ENCODE results near the gene PDZD2.

PDZD2 gene

GRCh38 chr5:31674371-31674951 lies 35.5 kb downstream of the PDZD2 start:
- DNase-seq (ENCODE audit: low spot score): no peak
- TF ChIP-seq CTCF (IDR thresholded peaks at IDR 0.05; ENCODE audit: borderline replicate concordance, control extremely low read depth, extremely low read depth, insufficient read depth, missing control alignments): no peak
- in situ Hi-C loops (cut with MboI; ENCODE audit: low sequenced_read_pairs, unreplicated experiment): no loop called here

- in situ Hi-C loops (cut with MboI; ENCODE audit: low sequenced_read_pairs, unreplicated experiment): no loop called here
- DNase-seq (ENCODE audit: low spot score): no peak
- no peak for TF ChIP-seq CTCF (IDR thresholded peaks at IDR 0.05; ENCODE audit: borderline replicate concordance, control extremely low read depth, extremely low read depth, insufficient read depth, missing control alignments)
Observed at GRCh38 chr5:31675472-31675871, 36.5 kb downstream of the PDZD2 start.

- in situ Hi-C loops (cut with MboI; ENCODE audit: low sequenced_read_pairs, unreplicated experiment): no loop called here
- no peak for DNase-seq (ENCODE audit: low spot score)
- TF ChIP-seq CTCF (IDR thresholded peaks at IDR 0.05; ENCODE audit: borderline replicate concordance, control extremely low read depth, extremely low read depth, insufficient read depth, missing control alignments): no peak
Observed at GRCh38 chr5:31678180-31678579, 39.2 kb downstream of the PDZD2 start.

GRCh38 chr5:31680528-31680927 lies 41.6 kb downstream of the PDZD2 start:
- no peak for DNase-seq (ENCODE audit: low spot score)
- in situ Hi-C loops (cut with MboI; ENCODE audit: low sequenced_read_pairs, unreplicated experiment): no loop called here
- TF ChIP-seq CTCF (IDR thresholded peaks at IDR 0.05; ENCODE audit: borderline replicate concordance, control extremely low read depth, extremely low read depth, insufficient read depth, missing control alignments): no peak

GRCh38 chr5:31682025-31682424 lies 43.1 kb downstream of the PDZD2 start:
- TF ChIP-seq CTCF (IDR thresholded peaks at IDR 0.05; ENCODE audit: borderline replicate concordance, control extremely low read depth, extremely low read depth, insufficient read depth, missing control alignments): no peak
- no peak for DNase-seq (ENCODE audit: low spot score)
- in situ Hi-C loops (cut with MboI; ENCODE audit: low sequenced_read_pairs, unreplicated experiment): no loop called here

GRCh38 chr5:31682851-31683250 lies 43.9 kb downstream of the PDZD2 start:
- in situ Hi-C loops (cut with MboI; ENCODE audit: low sequenced_read_pairs, unreplicated experiment): no loop called here
- no peak for TF ChIP-seq CTCF (IDR thresholded peaks at IDR 0.05; ENCODE audit: borderline replicate concordance, control extremely low read depth, extremely low read depth, insufficient read depth, missing control alignments)
- no peak for DNase-seq (ENCODE audit: low spot score)
